Breast epithelium (tissue), 3 donors: ENCODE measurements around the gene MCUB.

Experiments
- POLR2A ChIP-seq: fragments of 450-650 bp; IDR thresholded peaks from one replicate; pipeline ENCODE4 v1.6.1; 2016; ENCODE audit warnings: antibody characterized with exemption, mild to moderate bottlenecking, moderate library complexity
- POLR2AphosphoS5 ChIP-seq, 3 donors: sonication (generic); formaldehyde crosslinking; IDR thresholded peaks; one replicate each; pipeline ENCODE4 v1.6.1; 2017; ENCODE audit warnings: antibody characterized with exemption in 3 of 3

DNA sequence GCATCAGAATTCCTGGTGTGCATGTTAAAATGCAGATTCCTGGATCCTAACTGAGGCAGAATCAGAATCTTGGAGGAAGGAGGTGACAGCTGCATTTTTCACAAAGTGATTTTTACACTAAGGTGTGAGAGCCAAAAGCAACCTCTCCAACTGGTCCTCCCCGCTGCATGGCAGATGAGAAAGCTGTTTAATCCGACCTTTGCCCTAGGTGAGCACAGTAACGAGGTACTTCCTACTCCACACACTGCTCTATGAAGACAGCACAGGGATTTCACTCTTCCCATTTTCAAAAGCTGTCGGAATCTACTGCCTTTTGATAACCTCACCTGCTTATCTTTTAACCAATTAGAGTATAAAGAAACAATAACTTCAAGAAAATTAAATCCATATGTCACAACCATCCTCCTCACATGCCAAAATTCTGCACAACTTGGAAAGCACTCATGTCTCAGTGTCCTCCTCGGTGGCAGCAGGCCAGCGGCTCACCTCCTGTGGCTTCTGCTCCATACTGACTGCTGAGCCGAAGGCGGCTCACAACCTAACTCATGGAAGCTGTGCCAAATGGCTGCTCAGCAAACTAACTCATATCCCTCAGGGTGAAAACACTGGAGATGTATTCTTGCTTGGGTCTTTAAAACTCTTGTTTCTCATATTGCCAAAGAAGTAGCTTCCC, 139.6 kb downstream of the MCUB start:
- TF ChIP-seq POLR2A (no peak), POLR2AphosphoS5 (IDR thresholded peaks at IDR 0.05) (no peak)
